ENCODE data around the gene LEO1. TPM values are rescaled to one million over a fixed set of nuclear protein-coding genes. Genes with fewer than 3 reads are reported as not detected.

Gene LEO1
- total and polyA plus RNA-seq, 10 of the 15 experiments (the other 5 are each of a cell fraction or from before 2014, with no cell fraction given): 13.6 to 50.6 (median 32.4) TPM

- TF ChIP-seq CUX1 (IDR thresholded peaks at IDR 0.05; ENCODE audit: insufficient replicate concordance, low read depth, low read length) (peak; percentile 61), SP1 (IDR thresholded peaks at IDR 0.05; ENCODE audit: low read depth, low read length) (peak; percentile 32), SPI1 (IDR thresholded peaks at IDR 0.05; ENCODE audit: borderline replicate concordance, insufficient read depth, low read depth, low read length) (peak; percentile 40; the same call in 1 of the 2 replicates), CREB1 (IDR thresholded peaks at IDR 0.05; ENCODE audit: low read depth) (peak; percentile 46; the same call in 1 of the 2 replicates), KLF5 (IDR thresholded peaks at IDR 0.05; ENCODE audit: partially characterized antibody) (peak; percentile 44), DPF2 (IDR thresholded peaks at IDR 0.05) (0 out of 2 replicates have a peak, but pooled peaks have one; percentile 44), STAT1 (conservative IDR thresholded peaks at IDR 0.05) (no peak), FOS (IDR thresholded peaks at IDR 0.05; ENCODE audit: borderline replicate concordance, extremely low read depth, insufficient read length) (no peak), POU2F2 (IDR thresholded peaks at IDR 0.05; ENCODE audit: borderline replicate concordance, low read depth, low read length) (no peak), SMARCA5 (IDR thresholded peaks at IDR 0.05) (no peak), EZH2 (IDR thresholded peaks at IDR 0.05; ENCODE audit: borderline replicate concordance, control insufficient read depth, low read depth, low read length) (no peak), RBBP5 (conservative IDR thresholded peaks at IDR 0.05) (no peak), JUNB (IDR thresholded peaks at IDR 0.05) (peak; percentile 95), CREM (IDR thresholded peaks at IDR 0.05; ENCODE audit: low read depth) (peak; percentile 77), ZNF24 (IDR thresholded peaks at IDR 0.05) (peak; percentile 51), ZBTB4 (CRISPR knock-in tag; IDR thresholded peaks at IDR 0.05) (no peak), MTA2 (IDR thresholded peaks at IDR 0.05; ENCODE audit: low read depth) (peak; percentile 75), RFX5 (IDR thresholded peaks at IDR 0.05; ENCODE audit: low read depth, low read length) (0 out of 2 replicates have a peak, but pooled peaks have one; percentile 13), MEF2A (IDR thresholded peaks at IDR 0.05; ENCODE audit: insufficient read depth, low read depth, low read length) (peak; percentile 62; the same call in 1 of the 2 replicates), POLR2AphosphoS5 (IDR thresholded peaks at IDR 0.05; ENCODE audit: low read length) (no peak), YBX1 (IDR thresholded peaks at IDR 0.05) (no peak), SREBF1 (IDR thresholded peaks at IDR 0.05; ENCODE audit: low read length) (0 out of 2 replicates have a peak, but pooled peaks have one; percentile 22)
- TF ChIP-seq, protein P1, sequence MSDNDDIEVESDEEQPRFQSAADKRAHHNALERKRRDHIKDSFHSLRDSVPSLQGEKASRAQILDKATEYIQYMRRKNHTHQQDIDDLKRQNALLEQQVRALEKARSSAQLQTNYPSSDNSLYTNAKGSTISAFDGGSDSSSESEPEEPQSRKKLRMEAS (IDR thresholded peaks at IDR 0.05; ENCODE audit: low read depth, low read length): no peak
Measured at GRCh38 chr15:52005748-52006701, 34.4 kb upstream of the LEO1 start (continued).
